ENCODE measurements around the gene PLXNA2. TPM values are rescaled to one million over a fixed set of nuclear protein-coding genes. Genes with fewer than 3 reads are reported as not detected.

The PLXNA2 gene
- polyA plus RNA-seq, 1 of the 3 experiments (the other 2 are of a cell fraction), result 8.5 TPM

DNA sequence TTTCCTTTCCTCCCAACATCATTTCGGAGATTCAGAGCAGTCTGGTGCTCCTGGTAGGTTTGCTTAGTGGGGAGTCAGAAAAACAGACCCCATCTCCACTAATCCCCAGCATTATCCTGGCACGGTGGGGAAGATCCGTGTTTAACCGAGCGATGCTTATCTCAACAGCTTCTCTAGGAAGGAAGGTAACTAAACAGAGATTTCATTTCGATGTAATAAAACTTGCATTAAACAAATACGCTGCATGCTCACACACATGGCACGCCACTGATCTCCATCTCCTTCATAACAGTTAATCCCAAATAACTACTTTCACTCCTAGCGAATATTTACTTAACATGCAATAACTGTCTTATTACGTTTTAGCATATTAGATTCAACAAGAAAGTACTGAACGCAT, 188.6 kb downstream of the PLXNA2 start:
- CTCF ChIA-PET, result interaction anchor here (0.8 to 13.7 kb wide), 10 partner anchors 8 to 189 kb away, joined by 3 to 99 read pairs (median 4); partner anchors contain the start of gene PLXNA2
- H2AFZ ChIP-seq (ENCODE audit: low read depth), result no peak overlapping the region
- WGBS (ENCODE audit: low lambda C conversion rate), result 94% methylated on average over 11 of the region's 11 CpGs

DNA sequence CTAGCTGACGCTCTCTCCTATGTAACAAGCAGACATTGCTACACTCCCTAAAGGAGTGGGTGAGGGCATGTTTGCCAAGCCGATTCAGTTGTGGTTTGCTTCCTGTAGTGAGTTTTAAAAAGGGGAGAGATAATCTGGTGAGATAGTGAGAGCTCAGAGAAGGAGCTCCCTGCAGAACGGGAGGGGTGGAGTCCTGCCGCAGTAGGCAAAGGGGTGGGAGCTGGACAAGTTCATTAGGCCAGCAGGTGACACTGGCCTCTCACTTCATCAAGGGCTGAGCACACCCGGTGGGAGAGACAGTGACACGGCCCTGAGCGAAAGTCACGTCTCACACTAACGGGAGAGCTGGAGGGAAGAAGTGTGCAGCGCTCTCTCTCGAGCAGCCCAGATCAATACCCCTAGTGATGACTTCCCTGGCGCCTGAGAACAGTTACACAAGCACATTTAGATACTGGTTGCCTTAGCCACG, 189.2 kb downstream of the PLXNA2 start:
- CTCF ChIA-PET, result interaction anchor here (0.8 to 13.7 kb wide), 9 partner anchors 8 to 190 kb away, joined by 3 to 99 read pairs (median 3); partner anchors contain the start of gene PLXNA2
- no peak overlapping the region for H3K4me2 ChIP-seq
- peak overlapping the region in 1 of 2 experiments; percentile 17; a peak in 1 of 4 replicates for H3K27ac ChIP-seq (ENCODE audit: low read depth in 2 of 2, low read length in 1 of 2)
- no peaks in the 10 kb centered on the region for H3K9me2 ChIP-seq
- no peak overlapping the region for H2AFZ ChIP-seq (ENCODE audit: low read depth)
- H3K4me1 ChIP-seq (ENCODE audit: control insufficient read depth in 1 of 2, insufficient read depth in 2 of 2, low read depth in 1 of 2, low read length in 1 of 2), result peaks cover 17 to 45% of the 10 kb centered on the region in 2 experiments
- no peaks in the 10 kb centered on the region for H3K27me3 ChIP-seq (ENCODE audit: insufficient read depth)
- TF ChIP-seq, protein P1, sequence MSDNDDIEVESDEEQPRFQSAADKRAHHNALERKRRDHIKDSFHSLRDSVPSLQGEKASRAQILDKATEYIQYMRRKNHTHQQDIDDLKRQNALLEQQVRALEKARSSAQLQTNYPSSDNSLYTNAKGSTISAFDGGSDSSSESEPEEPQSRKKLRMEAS (IDR thresholded peaks at IDR 0.05; ENCODE audit: low read depth), result no peak
- TF ChIP-seq MEF2A (IDR thresholded peaks at IDR 0.05; ENCODE audit: borderline replicate concordance, low read depth) (no peak), POLR2AphosphoS5 (IDR thresholded peaks at IDR 0.05; ENCODE audit: low read depth, low read length) (no peak), RAD21 (IDR thresholded peaks at IDR 0.05; ENCODE audit: low read length) (0 out of 2 replicates have a peak, but pooled peaks have one; percentile 11), GATA2 (CRISPR knock-in tag; IDR thresholded peaks at IDR 0.05) (peak; percentile 25; the same call in 1 of the 2 replicates)
- no peaks in the 10 kb centered on the region for H3F3A ChIP-seq (replicated peaks; ENCODE audit: insufficient read depth)
- no peaks in the 10 kb centered on the region for H3K9me3 ChIP-seq
- POLR2A ChIA-PET, result no interaction called here
- H3K9ac ChIP-seq, result no peak overlapping the region
- WGBS (ENCODE audit: low lambda C conversion rate), result 78% methylated on average over 13 of the region's 13 CpGs
- no peak overlapping the region for H3K4me3 ChIP-seq (ENCODE audit: low read depth in 2 of 2, low read length in 1 of 2)
- peaks cover 31 to 46% of the 10 kb centered on the region in 2 experiments for H3K36me3 ChIP-seq (replicated peaks in 1 of 2; ENCODE audit: control insufficient read depth in 1 of 2, insufficient read depth in 2 of 2, low read length in 1 of 2)
- no peak for DNase-seq
- H4K20me1 ChIP-seq (ENCODE audit: insufficient read depth), result no peaks in the 10 kb centered on the region
- H3K79me2 ChIP-seq (ENCODE audit: insufficient read depth), result no peaks in the 10 kb centered on the region

More for the DNA sequence above, 188.6 kb downstream of the PLXNA2 start:
- Histone ChIP-seq H3K4me1 (ENCODE audit: control insufficient read depth in 1 of 2, insufficient read depth in 2 of 2, low read depth in 1 of 2, low read length in 1 of 2) (peaks cover 20 to 51% of the 10 kb centered on the region in 2 experiments), H3K4me3 (ENCODE audit: low read depth in 2 of 2, low read length in 1 of 2) (no peak overlapping the region), H3K27me3 (ENCODE audit: insufficient read depth) (no peaks in the 10 kb centered on the region), H3K79me2 (ENCODE audit: insufficient read depth) (no peaks in the 10 kb centered on the region), H4K20me1 (ENCODE audit: insufficient read depth) (no peaks in the 10 kb centered on the region), H3K36me3 (replicated peaks in 1 of 2; ENCODE audit: control insufficient read depth in 1 of 2, insufficient read depth in 2 of 2, low read length in 1 of 2) (peaks cover 31 to 42% of the 10 kb centered on the region in 2 experiments), H3K9me2 (no peaks in the 10 kb centered on the region), H3K9me3 (no peaks in the 10 kb centered on the region), H3K27ac (ENCODE audit: low read depth in 2 of 2, low read length in 1 of 2) (peak overlapping the region in 1 of 2 experiments; percentile 17; a peak in 1 of 4 replicates), H3F3A (replicated peaks; ENCODE audit: insufficient read depth) (no peaks in the 10 kb centered on the region), H3K9ac (no peak overlapping the region), H3K4me2 (no peak overlapping the region)
- TF ChIP-seq, protein P2, sequence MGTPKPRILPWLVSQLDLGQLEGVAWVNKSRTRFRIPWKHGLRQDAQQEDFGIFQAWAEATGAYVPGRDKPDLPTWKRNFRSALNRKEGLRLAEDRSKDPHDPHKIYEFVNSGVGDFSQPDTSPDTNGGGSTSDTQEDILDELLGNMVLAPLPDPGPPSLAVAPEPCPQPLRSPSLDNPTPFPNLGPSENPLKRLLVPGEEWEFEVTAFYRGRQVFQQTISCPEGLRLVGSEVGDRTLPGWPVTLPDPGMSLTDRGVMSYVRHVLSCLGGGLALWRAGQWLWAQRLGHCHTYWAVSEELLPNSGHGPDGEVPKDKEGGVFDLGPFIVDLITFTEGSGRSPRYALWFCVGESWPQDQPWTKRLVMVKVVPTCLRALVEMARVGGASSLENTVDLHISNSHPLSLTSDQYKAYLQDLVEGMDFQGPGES (IDR thresholded peaks at IDR 0.05; ENCODE audit: low read depth, low read length), result no peak
- no peak for DNase-seq
- POLR2A ChIA-PET, result no interaction called here

DNA sequence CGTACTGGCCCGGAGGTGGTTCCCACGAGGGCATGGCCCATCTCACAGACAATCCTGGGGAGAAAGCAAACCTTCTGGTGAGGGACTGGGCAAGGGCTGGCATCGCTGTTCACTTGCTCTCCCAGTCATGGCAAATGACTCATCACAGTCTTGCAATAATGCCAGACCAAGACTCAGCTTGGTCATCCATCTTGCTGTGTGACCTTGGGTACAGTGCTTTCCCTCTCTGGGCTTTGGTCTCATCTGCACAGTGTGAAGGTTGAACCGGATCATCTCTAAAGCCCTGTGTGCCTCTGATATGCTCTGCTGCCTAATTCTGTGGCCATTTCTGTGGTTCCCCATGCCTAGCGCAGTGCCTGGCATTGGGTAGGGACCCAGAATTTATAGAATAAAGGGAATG, 189.7 kb downstream of the PLXNA2 start:
- H3K27ac ChIP-seq (ENCODE audit: low read depth in 2 of 2, low read length in 1 of 2), result no peak overlapping the region; a peak in 1 of 4 replicates
- no peaks in the 10 kb centered on the region for H3K79me2 ChIP-seq (ENCODE audit: insufficient read depth)
- H3K9ac ChIP-seq, result no peak overlapping the region
- H4K20me1 ChIP-seq (ENCODE audit: insufficient read depth), result no peaks in the 10 kb centered on the region
- H3K4me3 ChIP-seq (ENCODE audit: low read depth in 2 of 2, low read length in 1 of 2), result no peak overlapping the region
- H3K4me1 ChIP-seq (ENCODE audit: control insufficient read depth in 1 of 2, insufficient read depth in 2 of 2, low read depth in 1 of 2, low read length in 1 of 2), result peaks cover 14 to 40% of the 10 kb centered on the region in 2 experiments
- no peaks in the 10 kb centered on the region for H3K9me2 ChIP-seq
- WGBS (ENCODE audit: low lambda C conversion rate), result 84% methylated on average over 6 of the region's 6 CpGs
- no peak overlapping the region for H3K4me2 ChIP-seq
- peaks cover 35 to 48% of the 10 kb centered on the region in 2 experiments for H3K36me3 ChIP-seq (replicated peaks in 1 of 2; ENCODE audit: control insufficient read depth in 1 of 2, insufficient read depth in 2 of 2, low read length in 1 of 2)
- no peak for DNase-seq
- ChIA-PET POLR2A (no interaction called here), CTCF (interaction anchor here (1.2 to 13.7 kb wide), 5 partner anchors 27 to 190 kb away, joined by 3 to 99 read pairs (median 3); partner anchors contain the start of gene PLXNA2)
- no peaks in the 10 kb centered on the region for H3K27me3 ChIP-seq (ENCODE audit: insufficient read depth)
- no peaks in the 10 kb centered on the region for H3F3A ChIP-seq (replicated peaks; ENCODE audit: insufficient read depth)
- H2AFZ ChIP-seq (ENCODE audit: low read depth), result no peak overlapping the region
- H3K9me3 ChIP-seq, result no peaks in the 10 kb centered on the region
- no peak for TF ChIP-seq GATA2 (CRISPR knock-in tag; IDR thresholded peaks at IDR 0.05)
- no peak for TF ChIP-seq POLR2AphosphoS5 (IDR thresholded peaks at IDR 0.05; ENCODE audit: low read depth, low read length)
- TF ChIP-seq TCF12 (IDR thresholded peaks at IDR 0.05), result no peak
- TF ChIP-seq, protein P3, sequence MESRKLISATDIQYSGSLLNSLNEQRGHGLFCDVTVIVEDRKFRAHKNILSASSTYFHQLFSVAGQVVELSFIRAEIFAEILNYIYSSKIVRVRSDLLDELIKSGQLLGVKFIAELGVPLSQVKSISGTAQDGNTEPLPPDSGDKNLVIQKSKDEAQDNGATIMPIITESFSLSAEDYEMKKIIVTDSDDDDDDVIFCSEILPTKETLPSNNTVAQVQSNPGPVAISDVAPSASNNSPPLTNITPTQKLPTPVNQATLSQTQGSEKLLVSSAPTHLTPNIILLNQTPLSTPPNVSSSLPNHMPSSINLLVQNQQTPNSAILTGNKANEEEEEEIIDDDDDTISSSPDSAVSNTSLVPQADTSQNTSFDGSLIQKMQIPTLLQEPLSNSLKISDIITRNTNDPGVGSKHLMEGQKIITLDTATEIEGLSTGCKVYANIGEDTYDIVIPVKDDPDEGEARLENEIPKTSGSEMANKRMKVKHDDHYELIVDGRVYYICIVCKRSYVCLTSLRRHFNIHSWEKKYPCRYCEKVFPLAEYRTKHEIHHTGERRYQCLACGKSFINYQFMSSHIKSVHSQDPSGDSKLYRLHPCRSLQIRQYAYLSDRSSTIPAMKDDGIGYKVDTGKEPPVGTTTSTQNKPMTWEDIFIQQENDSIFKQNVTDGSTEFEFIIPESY (IDR thresholded peaks at IDR 0.05; ENCODE audit: borderline replicate concordance, low read depth), result no peak
- no peak for TF ChIP-seq SIN3A (IDR thresholded peaks at IDR 0.05; ENCODE audit: borderline replicate concordance, low read depth, low read length)
- TF ChIP-seq MEF2A (IDR thresholded peaks at IDR 0.05; ENCODE audit: borderline replicate concordance, low read depth), result no peak
- TF ChIP-seq USF2 (IDR thresholded peaks at IDR 0.05; ENCODE audit: borderline replicate concordance, low read depth, low read length), result no peak
- no peak for TF ChIP-seq YY1 (IDR thresholded peaks at IDR 0.05; ENCODE audit: low read depth)
- TF ChIP-seq RXRA (IDR thresholded peaks at IDR 0.05; ENCODE audit: borderline replicate concordance, low read depth), result no peak

All from SK-N-SH (cell line).